GM13976 (cell line): ENCODE results near the gene RPS17.
"Not testable (repeated sequence)": the region's sequence is repeated elsewhere in the genome, so short reads cannot be mapped to it uniquely, and the experiment has no call there.

Experiments used
- DNase-seq: peaks from one replicate; pipeline ENCODE4 v3.0.0; 2012; ENCODE audit warnings: low spot score
- CTCF ChIP-seq: IDR thresholded peaks from 2 replicates; pipeline ENCODE4 v1.5.1; 2012; ENCODE audit warnings: borderline replicate concordance, mild to moderate bottlenecking; ENCODE audit not compliant: insufficient read depth; ENCODE audit errors: extremely low read depth, missing control alignments, control extremely low read depth
- in situ Hi-C: fragments of 300-500 bp; cut with MboI; formaldehyde crosslinking; loops from one replicate; pipeline ENCODE4 v1.12.0; 2022; ENCODE audit warnings: low sequenced_read_pairs, mixed read lengths, inconsistent platforms; ENCODE audit not compliant: unreplicated experiment

The RPS17 gene

GRCh38 chr15:82535566-82536408 is 4.5 kb downstream of the RPS17 start:
- in situ Hi-C loops = loop anchor here (10.0 kb wide), 1 partner anchor 469 kb away; no protein-coding TSS in a partner anchor
- DNase-seq = no peak
- TF ChIP-seq CTCF = no peak

GRCh38 chr15:82535151-82535550 is 5.1 kb downstream of the RPS17 start:
- not testable (repeated sequence) for DNase-seq
- in situ Hi-C loops = loop anchor here (10.0 kb wide), 1 partner anchor 470 kb away; no protein-coding TSS in a partner anchor

GRCh38 chr15:82534457-82534861 is 5.8 kb downstream of the RPS17 start:
- not testable (repeated sequence) for DNase-seq
- in situ Hi-C loops = loop anchor here (10.0 kb wide), 1 partner anchor 470 kb away; no protein-coding TSS in a partner anchor

GRCh38 chr15:82533801-82534200 is 6.5 kb downstream of the RPS17 start:
- no peak for DNase-seq
- in situ Hi-C loops = loop anchor here (10.0 kb wide), 1 partner anchor 471 kb away; no protein-coding TSS in a partner anchor
- TF ChIP-seq CTCF = no peak

GRCh38 chr15:82532991-82533481 is 7.2 kb downstream of the RPS17 start:
- TF ChIP-seq CTCF = no peak
- in situ Hi-C loops = loop anchor here (10.0 kb wide), 1 partner anchor 472 kb away; no protein-coding TSS in a partner anchor
- DNase-seq = no peak

- DNase-seq = no peak
- in situ Hi-C loops = loop anchor here (10.0 kb wide), 1 partner anchor 472 kb away; no protein-coding TSS in a partner anchor
- TF ChIP-seq CTCF = no peak
Measured at GRCh38 chr15:82532383-82532990, 7.8 kb downstream of the RPS17 start.

- TF ChIP-seq CTCF = no peak
- in situ Hi-C loops = loop anchor here (10.0 kb wide), 1 partner anchor 473 kb away; no protein-coding TSS in a partner anchor
- DNase-seq = no peak
Measured at GRCh38 chr15:82531496-82532382, 8.5 kb downstream of the RPS17 start.
